Upper lobe of left lung (tissue), 4 donors: ENCODE results near the gene CACNA1D.

Experiments used
- CTCF ChIP-seq, 6 experiments: fragments of 450-650 bp in 4 of 6; fragments of 200-600 bp in 2 of 6; sonication (generic) in 2 of 6; IDR thresholded peaks; one replicate each; pipeline ENCODE4 v1.5.1; 2016 to 2019; ENCODE audit warnings: antibody characterized with exemption in 6 of 6
- EP300 ChIP-seq, 4 donors: sonication (generic); formaldehyde crosslinking; IDR thresholded peaks; one replicate each; pipeline ENCODE4 v1.5.1; 2017; ENCODE audit warnings: antibody characterized with exemption in 4 of 4, control low read depth in 2 of 4
- POLR2A ChIP-seq, 4 donors: fragments of 450-650 bp; IDR thresholded peaks; one replicate each; pipeline ENCODE4 v1.5.1; 2016 to 2017; ENCODE audit warnings: antibody characterized with exemption in 4 of 4, mild to moderate bottlenecking in 2 of 4
- POLR2AphosphoS5 ChIP-seq, 2 donors: sonication (generic); formaldehyde crosslinking; IDR thresholded peaks; one replicate each; pipeline ENCODE4 v1.5.1; 2017; ENCODE audit warnings: antibody characterized with exemption in 2 of 2

GRCh38 chr3:53716998-53717397 lies 222.6 kb downstream of the CACNA1D start:
- no peak for TF ChIP-seq CTCF (IDR thresholded peaks at IDR 0.05)
- TF ChIP-seq EP300 (IDR thresholded peaks at IDR 0.05) = no peak
- no peak for TF ChIP-seq POLR2A (IDR thresholded peaks at IDR 0.05)
- no peak for TF ChIP-seq POLR2AphosphoS5 (IDR thresholded peaks at IDR 0.05)
